ENCODE results near the gene ALDH4A1. TPM values are rescaled to one million over a fixed set of nuclear protein-coding genes. Genes with fewer than 3 reads are reported as not detected.

Gene ALDH4A1
- total RNA-seq, 1 donor from 2014 or later: 6.5 TPM

GRCh38 chr1:18939398-18940302 is 37.3 kb upstream of the ALDH4A1 start:
- no peak overlapping the region for H3K4me3 Mint-ChIP-seq
- ATAC-seq (ENCODE audit: low read depth): no peak
- intact Hi-C loops (cut with micrococcal nuclease): no loop called here
- H3K36me3 Mint-ChIP-seq (ENCODE audit: low read depth): peaks cover 3% of the 10 kb centered on the region
- CTCF ChIA-PET: interaction anchor here (0.7 to 1.4 kb wide), 2 partner anchors 12 to 19 kb away, joined by 3 read pairs; no protein-coding TSS in a partner anchor
- no peaks in the 10 kb centered on the region for H3K27me3 Mint-ChIP-seq
- no peaks in the 10 kb centered on the region for H3K9me3 Mint-ChIP-seq
- no peak for TF ChIP-seq CTCF (IDR thresholded peaks at IDR 0.05)
- no peak overlapping the region for H3K27ac Mint-ChIP-seq
- peaks cover 33% of the 10 kb centered on the region for H3K4me1 Mint-ChIP-seq
- DNase-seq: no peak
- POLR2A ChIA-PET: interaction anchor here (1.0 to 1.9 kb wide), 2 partner anchors 11 to 13 kb away, joined by 5 to 7 read pairs; no protein-coding TSS in a partner anchor

GRCh38 chr1:18938707-18939070 is 36.3 kb upstream of the ALDH4A1 start:
- TF ChIP-seq CTCF (IDR thresholded peaks at IDR 0.05): no peak
- DNase-seq (no peak), ATAC-seq (ENCODE audit: low read depth) (no peak)
- CTCF ChIA-PET: interaction anchor here (0.7 to 1.4 kb wide), 2 partner anchors 13 to 20 kb away, joined by 3 read pairs; no protein-coding TSS in a partner anchor
- POLR2A ChIA-PET: interaction anchor here (0.5 to 1.0 kb wide), 3 partner anchors 11 to 16 kb away, joined by 3 to 6 read pairs (median 5); no protein-coding TSS in a partner anchor
- Mint-ChIP-seq H3K4me1 (peaks cover 31% of the 10 kb centered on the region), H3K9me3 (no peaks in the 10 kb centered on the region), H3K36me3 (ENCODE audit: low read depth) (peaks cover 3% of the 10 kb centered on the region), H3K27me3 (no peaks in the 10 kb centered on the region), H3K27ac (no peak overlapping the region), H3K4me3 (no peak overlapping the region)
- intact Hi-C loops (cut with micrococcal nuclease): no loop called here

GRCh38 chr1:18938008-18938706 is 35.8 kb upstream of the ALDH4A1 start:
- ATAC-seq (ENCODE audit: low read depth) (peak; percentile 47), DNase-seq (no peak)
- no peak for TF ChIP-seq CTCF (IDR thresholded peaks at IDR 0.05)
- H3K4me1 Mint-ChIP-seq: peaks cover 29% of the 10 kb centered on the region
- no peaks in the 10 kb centered on the region for H3K27me3 Mint-ChIP-seq
- intact Hi-C loops (cut with micrococcal nuclease): no loop called here
- H3K27ac Mint-ChIP-seq: no peak overlapping the region
- POLR2A ChIA-PET: interaction anchor here (0.5 to 1.0 kb wide), 3 partner anchors 11 to 17 kb away, joined by 3 to 6 read pairs (median 5); no protein-coding TSS in a partner anchor
- H3K4me3 Mint-ChIP-seq: no peak overlapping the region
- CTCF ChIA-PET: interaction anchor here (1.1 to 1.4 kb wide), 2 partner anchors 12 to 13 kb away, joined by 3 read pairs; no protein-coding TSS in a partner anchor
- H3K36me3 Mint-ChIP-seq (ENCODE audit: low read depth): no peaks in the 10 kb centered on the region
- H3K9me3 Mint-ChIP-seq: no peaks in the 10 kb centered on the region

GRCh38 chr1:18937539-18937938 is 35.2 kb upstream of the ALDH4A1 start:
- no peak for ATAC-seq (ENCODE audit: low read depth)
- Mint-ChIP-seq H3K4me3 (no peak overlapping the region), H3K36me3 (ENCODE audit: low read depth) (no peaks in the 10 kb centered on the region), H3K27me3 (no peaks in the 10 kb centered on the region), H3K9me3 (no peaks in the 10 kb centered on the region), H3K27ac (no peak overlapping the region), H3K4me1 (peaks cover 31% of the 10 kb centered on the region)
- CTCF ChIA-PET: interaction anchor here (1.1 kb wide), 1 partner anchor 13 kb away, joined by 3 read pairs; no protein-coding TSS in a partner anchor
- POLR2A ChIA-PET: interaction anchor here (0.6 to 1.0 kb wide), 2 partner anchors 14 to 314 kb away, joined by 3 to 5 read pairs; partner anchors contain the start of gene MRTO4
- no peak for DNase-seq
- intact Hi-C loops (cut with micrococcal nuclease): no loop called here
- no peak for TF ChIP-seq CTCF (IDR thresholded peaks at IDR 0.05)
